Measurements from ENCODE around the gene ADCK2.

DNA sequence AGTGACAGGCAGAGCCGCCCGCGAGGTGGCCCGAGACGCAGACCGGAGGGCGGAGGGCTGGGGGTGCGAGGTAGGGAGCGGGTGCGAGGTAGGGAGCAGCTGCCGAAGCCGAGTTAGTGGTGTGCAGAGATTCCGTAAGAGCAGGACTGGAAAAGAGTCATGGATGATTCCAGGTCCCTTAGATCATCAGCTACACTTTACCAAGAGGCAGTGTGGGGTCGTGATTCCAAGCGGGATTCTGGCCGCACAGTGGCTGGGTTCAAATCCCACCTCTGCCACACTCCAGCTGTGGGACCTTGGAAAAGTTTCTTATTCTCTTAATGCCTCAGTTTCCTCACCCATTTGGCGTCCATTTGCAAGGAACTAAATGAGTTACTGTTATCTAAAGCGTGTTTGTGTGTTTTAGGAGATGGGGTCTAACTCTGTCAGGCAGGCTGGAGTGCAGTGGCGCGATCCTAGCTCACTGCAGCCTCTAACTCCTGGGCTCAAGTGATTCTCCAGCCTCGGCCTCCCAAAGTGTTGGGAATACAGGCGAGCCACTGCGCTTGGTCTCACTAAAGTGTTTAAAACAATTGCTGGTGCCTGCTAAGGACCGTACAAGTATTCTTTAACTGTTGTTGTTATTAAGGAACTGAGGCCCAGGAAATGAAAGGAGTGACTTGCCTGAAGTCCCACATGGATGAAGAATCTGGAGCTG lies 24.9 kb downstream of the ADCK2 start:
- TF ChIP-seq POLR2AphosphoS5 (IDR thresholded peaks at IDR 0.05; ENCODE audit: borderline replicate concordance, low read depth, low read length) (no peak), EZH2 (IDR thresholded peaks at IDR 0.05) (no peak)
